HCT116 (cell line): ENCODE measurements around the gene MAGEC2. TPM values are rescaled to one million over a fixed set of nuclear protein-coding genes. Genes with fewer than 3 reads are reported as not detected.

Experiments
- ATAC-seq: fragments of 200-7000 bp; cut with Tn5 transposase; 2 replicates; pipeline ENCODE4 v1.9.1; 2020; ENCODE audit warnings: mild to moderate bottlenecking, moderate library complexity
- BruUV-seq: library from RNA; stranded (reverse); fragments of 400-500 nt; replicated peaks from 2 replicates; lab custom pipeline; 2021; lab: Mats Ljungman, UMichigan
- CTCF ChIA-PET: fragments of 300-600 bp; sonication (Branson Sonifier 250); formaldehyde crosslinking; loops from one replicate; lab custom pipeline; 2021; ENCODE audit warnings: antibody characterized with exemption; lab: Charles Lee
- POLR2A ChIA-PET: fragments of 300-600, 350-600 bp; sonication (Branson Sonifier 250); formaldehyde crosslinking; loops from one replicate; lab custom pipeline; 2021; ENCODE audit warnings: antibody characterized with exemption; lab: Charles Lee
- RAD21 ChIA-PET, 2 experiments: fragments of 300-600 bp; sonication (Branson Sonifier 250); formaldehyde crosslinking; loops; one replicate each; lab custom pipeline; 2023; ENCODE audit warnings: low total read pairs in 2 of 2; ENCODE audit not compliant: uncharacterized antibody in 2 of 2, unreplicated experiment in 2 of 2, low non-redundant PET in 1 of 2; lab: Charles Lee
- DNase-seq: peaks from one replicate; pipeline ENCODE4 v3.0.0-alpha.2; 2010; ENCODE audit warnings: low read depth, low spot score
- H2AFZ ChIP-seq: fragments of 200-600 bp; shearing (Covaris generic), sonication (generic); 2 replicates; pipeline ENCODE4 v1.6.1; 2017; ENCODE audit warnings: low read depth, mixed run types, mixed read lengths, antibody characterized with exemption, low read length; ENCODE audit not compliant: poor library complexity, severe bottlenecking
- H3K27ac ChIP-seq: 2 replicates; pipeline ENCODE4 v1.5.1; 2012; ENCODE audit warnings: low read depth, low read length
- H3K27me3 ChIP-seq: fragments of 200-600 bp; sonication (generic); 2 replicates; pipeline ENCODE4 v1.6.1; 2016; ENCODE audit warnings: mixed run types, low read length, mixed read lengths; ENCODE audit not compliant: insufficient read depth
- H3K36me3 ChIP-seq, 2 experiments: fragments of 200-500 bp in 1 of 2; fragments of 200-600 bp in 1 of 2; sonication (Bioruptor generic) in 1 of 2; sonication (generic) in 1 of 2; 2 replicates each; pipeline versions ENCODE4 v1.5.1 to v1.6.1; 2014 to 2016; ENCODE audit warnings: low read length in 2 of 2, inconsistent platforms in 1 of 2, mixed read lengths in 1 of 2, mixed run types in 1 of 2; ENCODE audit not compliant: insufficient read depth in 2 of 2, control insufficient read depth in 1 of 2
- H3K4me1 ChIP-seq, 2 experiments: fragments of 200-600 bp in 1 of 2; sonication (generic) in 1 of 2; 2 replicates each; pipeline versions ENCODE4 v1.5.1 to v1.6.1; 2012 to 2017; ENCODE audit warnings: low read length in 2 of 2, inconsistent platforms in 1 of 2, mild to moderate bottlenecking in 1 of 2, mixed read lengths in 1 of 2, mixed run types in 1 of 2, moderate library complexity in 1 of 2; ENCODE audit not compliant: insufficient read depth in 2 of 2, control insufficient read depth in 1 of 2
- H3K4me2 ChIP-seq: fragments of 200-600 bp; sonication (generic); 2 replicates; pipeline ENCODE4 v1.6.1; 2017; ENCODE audit warnings: mixed run types, low read length, mixed read lengths
- H3K4me3 ChIP-seq, 2 experiments: fragments of 200-600 bp in 1 of 2; sonication (generic) in 1 of 2; replicated peaks in 1 of 2; 2 replicates each; pipeline ENCODE4 v1.5.1; 2011 to 2016; ENCODE audit warnings: low read length in 2 of 2, control low read depth in 1 of 2, low read depth in 1 of 2, mild to moderate bottlenecking in 1 of 2, mixed read lengths in 1 of 2, mixed run types in 1 of 2
- H3K79me2 ChIP-seq: fragments of 200-600 bp; sonication (generic); 2 replicates; pipeline ENCODE4 v1.6.1; 2017; ENCODE audit warnings: mild to moderate bottlenecking, mixed run types, low read length, moderate library complexity, mixed read lengths; ENCODE audit not compliant: insufficient read depth
- H3K9ac ChIP-seq: fragments of 200-600 bp; sonication (generic); 2 replicates; pipeline ENCODE4 v1.6.1; 2016; ENCODE audit warnings: low read length, mixed read lengths
- H3K9me2 ChIP-seq: fragments of 200-600 bp; sonication (generic), shearing (Covaris generic); 2 replicates; pipeline ENCODE4 v1.6.1; 2017; ENCODE audit warnings: mixed run types, mild to moderate bottlenecking, moderate library complexity; ENCODE audit not compliant: insufficient read depth
- H3K9me3 ChIP-seq, 2 experiments: fragments of 200-500 bp in 1 of 2; fragments of 200-600 bp in 1 of 2; sonication (Bioruptor generic) in 1 of 2; sonication (generic) in 1 of 2; 2 replicates each; pipeline ENCODE4 v1.6.1; 2014 to 2017; ENCODE audit warnings: low read length in 2 of 2, mixed read lengths in 2 of 2, inconsistent platforms in 1 of 2, low read depth in 1 of 2, mild to moderate bottlenecking in 1 of 2, mixed run types in 1 of 2, moderate library complexity in 1 of 2; ENCODE audit not compliant: control insufficient read depth in 1 of 2, insufficient read depth in 1 of 2
- H4K20me1 ChIP-seq: fragments of 200-600 bp; sonication (generic), shearing (Covaris generic); 2 replicates; pipeline ENCODE4 v1.6.1; 2017; ENCODE audit warnings: mixed run types, mild to moderate bottlenecking, moderate library complexity; ENCODE audit not compliant: insufficient read depth
- CEBPB ChIP-seq: IDR thresholded peaks from 2 replicates; pipeline ENCODE4 v1.6.1; 2012; ENCODE audit warnings: low read depth
- EGR1 ChIP-seq: IDR thresholded peaks from 2 replicates; pipeline ENCODE4 v1.6.1; 2012; ENCODE audit warnings: low read depth
- POLR2A ChIP-seq: IDR thresholded peaks from 2 replicates; pipeline ENCODE4 v1.7.0; 2011; ENCODE audit warnings: borderline replicate concordance; ENCODE audit not compliant: insufficient read depth, insufficient read length; ENCODE audit errors: extremely low read depth
- SRF ChIP-seq: IDR thresholded peaks from 2 replicates; pipeline ENCODE4 v1.6.1; 2012; ENCODE audit warnings: low read depth
- ZFX ChIP-seq: fragments of 450-650 bp; IDR thresholded peaks from 2 replicates; pipeline ENCODE4 v1.6.1; 2017
- intact Hi-C: fragments of 100-400 bp; cut with micrococcal nuclease; formaldehyde crosslinking; loops from 2 replicates; pipeline ENCODE4 v1.10.0; 2022
- total RNA-seq: library from RNA; stranded (reverse); gene quantifications from one replicate; pipeline ENCODE4 v1.2.1, GENCODE V29; 2021; ENCODE audit not compliant: unreplicated experiment
- TF ChIP-seq, protein P1 (sequence below), 3 experiments: fragments of 200-600 bp in 1 of 3; sonication (generic) in 1 of 3; IDR thresholded peaks in 2 of 3; conservative IDR thresholded peaks in 1 of 3; 2 replicates each; pipeline ENCODE4 v1.5.1; 2012 to 2017; ENCODE audit warnings: low read depth in 2 of 3, low read length in 2 of 3, antibody characterized with exemption in 1 of 3, borderline replicate concordance in 1 of 3, control low read depth in 1 of 3, mild to moderate bottlenecking in 1 of 3, mixed read lengths in 1 of 3, mixed run types in 1 of 3, moderate library complexity in 1 of 3; ENCODE audit not compliant: insufficient read depth in 1 of 3
- TF ChIP-seq, protein P2 (sequence below): IDR thresholded peaks from 2 replicates; pipeline ENCODE4 v1.6.1; 2011; ENCODE audit warnings: mild to moderate bottlenecking, low read length, moderate library complexity; ENCODE audit not compliant: insufficient replicate concordance; ENCODE audit errors: extremely low read depth

The MAGEC2 gene
- total RNA-seq, 1 experiment from 2014 or later, result not detected

DNA sequence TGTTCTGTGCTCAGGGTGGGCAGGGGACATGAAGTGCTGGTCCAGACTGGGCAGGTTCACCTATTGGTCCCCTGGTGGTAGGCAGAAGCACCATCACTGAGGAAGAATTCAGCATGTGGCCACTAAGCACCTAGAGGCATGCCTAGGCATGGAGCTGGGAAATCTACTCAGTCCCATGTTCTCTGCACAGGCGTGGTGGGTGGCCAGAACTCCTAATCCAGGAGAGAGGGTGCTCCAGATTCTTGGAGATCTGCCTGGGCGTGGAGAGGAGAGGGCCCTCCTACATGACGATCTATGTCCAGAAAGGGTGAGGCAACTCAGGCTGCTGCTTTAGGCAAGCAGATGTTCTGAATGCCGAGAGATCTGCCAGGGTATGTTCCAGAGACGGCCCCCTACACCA lies 44.6 kb upstream of the MAGEC2 start:
- Histone ChIP-seq H3K27me3 (no peaks in the 10 kb centered on the region), H3K36me3 (no peaks in the 10 kb centered on the region), H4K20me1 (no peaks in the 10 kb centered on the region), H3K79me2 (no peaks in the 10 kb centered on the region), H3K4me3 (no peak overlapping the region), H3K27ac (no peak overlapping the region), H3K9me3 (no peaks in the 10 kb centered on the region; a peak in 1 of 4 replicates), H2AFZ (no peak overlapping the region), H3K4me1 (no peaks in the 10 kb centered on the region), H3K4me2 (no peak overlapping the region), H3K9me2 (no peaks in the 10 kb centered on the region), H3K9ac (no peak overlapping the region)
- POLR2A ChIA-PET, result no interaction called here
- TF ChIP-seq EGR1, result no peak
- TF ChIP-seq POLR2A, result no peak
- TF ChIP-seq, protein P1, sequence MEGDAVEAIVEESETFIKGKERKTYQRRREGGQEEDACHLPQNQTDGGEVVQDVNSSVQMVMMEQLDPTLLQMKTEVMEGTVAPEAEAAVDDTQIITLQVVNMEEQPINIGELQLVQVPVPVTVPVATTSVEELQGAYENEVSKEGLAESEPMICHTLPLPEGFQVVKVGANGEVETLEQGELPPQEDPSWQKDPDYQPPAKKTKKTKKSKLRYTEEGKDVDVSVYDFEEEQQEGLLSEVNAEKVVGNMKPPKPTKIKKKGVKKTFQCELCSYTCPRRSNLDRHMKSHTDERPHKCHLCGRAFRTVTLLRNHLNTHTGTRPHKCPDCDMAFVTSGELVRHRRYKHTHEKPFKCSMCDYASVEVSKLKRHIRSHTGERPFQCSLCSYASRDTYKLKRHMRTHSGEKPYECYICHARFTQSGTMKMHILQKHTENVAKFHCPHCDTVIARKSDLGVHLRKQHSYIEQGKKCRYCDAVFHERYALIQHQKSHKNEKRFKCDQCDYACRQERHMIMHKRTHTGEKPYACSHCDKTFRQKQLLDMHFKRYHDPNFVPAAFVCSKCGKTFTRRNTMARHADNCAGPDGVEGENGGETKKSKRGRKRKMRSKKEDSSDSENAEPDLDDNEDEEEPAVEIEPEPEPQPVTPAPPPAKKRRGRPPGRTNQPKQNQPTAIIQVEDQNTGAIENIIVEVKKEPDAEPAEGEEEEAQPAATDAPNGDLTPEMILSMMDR (IDR thresholded peaks at IDR 0.05 in 2 of 3, conservative IDR thresholded peaks at IDR 0.05 in 1 of 3; ENCODE audit: borderline replicate concordance in 1 of 3, insufficient read depth in 1 of 3, low read depth in 2 of 3, low read length in 2 of 3), result no peak
- TF ChIP-seq, protein P2, sequence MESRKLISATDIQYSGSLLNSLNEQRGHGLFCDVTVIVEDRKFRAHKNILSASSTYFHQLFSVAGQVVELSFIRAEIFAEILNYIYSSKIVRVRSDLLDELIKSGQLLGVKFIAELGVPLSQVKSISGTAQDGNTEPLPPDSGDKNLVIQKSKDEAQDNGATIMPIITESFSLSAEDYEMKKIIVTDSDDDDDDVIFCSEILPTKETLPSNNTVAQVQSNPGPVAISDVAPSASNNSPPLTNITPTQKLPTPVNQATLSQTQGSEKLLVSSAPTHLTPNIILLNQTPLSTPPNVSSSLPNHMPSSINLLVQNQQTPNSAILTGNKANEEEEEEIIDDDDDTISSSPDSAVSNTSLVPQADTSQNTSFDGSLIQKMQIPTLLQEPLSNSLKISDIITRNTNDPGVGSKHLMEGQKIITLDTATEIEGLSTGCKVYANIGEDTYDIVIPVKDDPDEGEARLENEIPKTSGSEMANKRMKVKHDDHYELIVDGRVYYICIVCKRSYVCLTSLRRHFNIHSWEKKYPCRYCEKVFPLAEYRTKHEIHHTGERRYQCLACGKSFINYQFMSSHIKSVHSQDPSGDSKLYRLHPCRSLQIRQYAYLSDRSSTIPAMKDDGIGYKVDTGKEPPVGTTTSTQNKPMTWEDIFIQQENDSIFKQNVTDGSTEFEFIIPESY, result no peak
- CTCF ChIA-PET, result no interaction called here
- DNase-seq (no peak), ATAC-seq (no peak)
- BruUV-seq, result no TSS peak
- RAD21 ChIA-PET, result no interaction called here
- intact Hi-C loops, result no loop called here

DNA sequence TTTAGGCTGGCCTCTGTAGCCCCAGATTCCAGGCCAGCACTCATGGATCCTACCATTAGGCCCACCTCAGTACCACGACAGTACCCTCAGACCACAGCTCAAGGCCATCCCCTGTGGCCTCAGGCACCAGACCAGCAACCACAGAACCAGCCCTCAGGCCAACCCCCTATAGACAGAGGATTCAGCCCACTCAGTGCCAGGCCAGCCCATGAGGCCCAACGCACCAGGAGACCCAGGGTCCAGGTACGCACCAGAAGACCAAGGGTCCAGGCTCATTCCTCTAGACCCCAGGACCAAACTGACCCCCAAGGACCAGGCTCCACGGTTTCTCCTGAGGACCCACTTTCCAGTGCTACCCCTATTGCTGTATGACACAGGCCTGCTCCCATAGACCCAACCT lies 39.5 kb upstream of the MAGEC2 start:
- TF ChIP-seq ZFX (no peak), CEBPB (no peak), SRF (no peak)
- no peak overlapping the region for H2AFZ ChIP-seq
- CTCF ChIA-PET, result no interaction called here
- H3K9me2 ChIP-seq, result no peaks in the 10 kb centered on the region
- H3K9me3 ChIP-seq, result no peaks in the 10 kb centered on the region; a peak in 1 of 4 replicates
- no peaks in the 10 kb centered on the region for H3K4me1 ChIP-seq
- ATAC-seq (no peak), DNase-seq (no peak)
- no peak overlapping the region for H3K4me2 ChIP-seq
- no peaks in the 10 kb centered on the region for H3K79me2 ChIP-seq
- no peak overlapping the region for H3K4me3 ChIP-seq
- no peaks in the 10 kb centered on the region for H3K36me3 ChIP-seq
- no peak overlapping the region for H3K27ac ChIP-seq
- H3K9ac ChIP-seq, result no peak overlapping the region
- H3K27me3 ChIP-seq, result no peaks in the 10 kb centered on the region
- no peaks in the 10 kb centered on the region for H4K20me1 ChIP-seq
- intact Hi-C loops, result no loop called here
- RAD21 ChIA-PET, result no interaction called here
- no TSS peak for BruUV-seq
- POLR2A ChIA-PET, result no interaction called here
